SK-N-SH treated with all-trans-retinoic acid at 6 μM for 48 hours (cell line): ENCODE results near the gene EEF1E1.

Source experiments
- ATAC-seq: fragments of 200-7000 bp; cut with Tn5 transposase; 3 replicates; pipeline ENCODE4 v1.9.1; 2020; ENCODE audit warnings: mild to moderate bottlenecking, moderate library complexity
- ARNTL ChIP-seq: fragments of 450-650 bp; formaldehyde crosslinking; IDR thresholded peaks from 2 replicates; pipeline ENCODE4 v1.5.0; 2020; ENCODE audit warnings: low read depth, mild to moderate bottlenecking, moderate library complexity, borderline replicate concordance
- BACH2 ChIP-seq: fragments of 250-450 bp; sonication (Bioruptor Pico); IDR thresholded peaks from 2 replicates; pipeline ENCODE4 v1.9.0; 2021; ENCODE audit warnings: mild to moderate bottlenecking, borderline replicate concordance
- CREB5 ChIP-seq: fragments of 250-450 bp; sonication (Bioruptor Pico); IDR thresholded peaks from 2 replicates; pipeline ENCODE4 v1.5.1; 2020; ENCODE audit warnings: low read depth, mild to moderate bottlenecking, moderate library complexity
- CSDC2 ChIP-seq: fragments of 250-450 bp; sonication (Bioruptor Pico); IDR thresholded peaks from 2 replicates; pipeline ENCODE4 v1.5.0; 2020; ENCODE audit warnings: mild to moderate bottlenecking, moderate library complexity
- GLIS3 ChIP-seq: fragments of 250-450 bp; sonication (Bioruptor Pico); IDR thresholded peaks from 2 replicates; pipeline ENCODE4 v1.5.0; 2020; ENCODE audit warnings: mild to moderate bottlenecking, moderate library complexity
- ISL1 ChIP-seq: fragments of 250-450 bp; sonication (Bioruptor Pico); IDR thresholded peaks from 2 replicates; pipeline ENCODE4 v2.1.2; 2022; ENCODE audit warnings: mild to moderate bottlenecking, moderate library complexity
- OSR1 ChIP-seq: fragments of 250-450 bp; sonication (Bioruptor Pico); IDR thresholded peaks from 2 replicates; pipeline ENCODE4 v1.8.0; 2022; ENCODE audit warnings: moderate library complexity, mild to moderate bottlenecking, inconsistent platforms
- PATZ1 ChIP-seq: fragments of 250-450 bp; sonication (Bioruptor Pico); IDR thresholded peaks from 2 replicates; pipeline ENCODE4 v1.8.0; 2020; ENCODE audit warnings: mild to moderate bottlenecking, moderate library complexity, borderline replicate concordance
- POU6F1 ChIP-seq: fragments of 250-450 bp; sonication (Bioruptor Pico); IDR thresholded peaks from 2 replicates; pipeline ENCODE4 v1.8.0; 2021; ENCODE audit warnings: low read depth, mild to moderate bottlenecking, moderate library complexity, borderline replicate concordance
- PPARA ChIP-seq: fragments of 250-450 bp; sonication (Bioruptor Pico); IDR thresholded peaks from 2 replicates; pipeline ENCODE4 v1.5.0; 2020; ENCODE audit warnings: mild to moderate bottlenecking, borderline replicate concordance
- RARB ChIP-seq: fragments of 250-450 bp; sonication (Bioruptor Pico); IDR thresholded peaks from 2 replicates; pipeline ENCODE4 v1.8.0; 2021; ENCODE audit warnings: mild to moderate bottlenecking, moderate library complexity
- SNAI2 ChIP-seq: fragments of 250-450 bp; sonication (Bioruptor Pico); IDR thresholded peaks from 2 replicates; pipeline ENCODE4 v1.5.0; 2020; ENCODE audit warnings: mild to moderate bottlenecking, moderate library complexity
- TCF4 ChIP-seq: fragments of 250-450 bp; sonication (Bioruptor Pico); IDR thresholded peaks from 2 replicates; pipeline ENCODE4 v1.8.0; 2021; ENCODE audit warnings: mild to moderate bottlenecking, moderate library complexity, borderline replicate concordance
- TOX ChIP-seq: fragments of 250-450 bp; sonication (Bioruptor Pico); IDR thresholded peaks from 2 replicates; pipeline ENCODE4 v1.8.0; 2021; ENCODE audit warnings: mild to moderate bottlenecking, moderate library complexity, borderline replicate concordance
- TSHZ2 ChIP-seq: fragments of 250-450 bp; sonication (Bioruptor Pico); IDR thresholded peaks from 2 replicates; pipeline ENCODE4 v1.5.0; 2020; ENCODE audit warnings: mild to moderate bottlenecking, moderate library complexity
- ZC3H10 ChIP-seq: fragments of 250-450 bp; sonication (Bioruptor Pico); IDR thresholded peaks from 2 replicates; pipeline ENCODE4 v1.5.1; 2021; ENCODE audit warnings: mild to moderate bottlenecking, moderate library complexity
- ZFP3 ChIP-seq: fragments of 250-450 bp; sonication (Bioruptor Pico); IDR thresholded peaks from 2 replicates; pipeline ENCODE4 v1.5.0; 2020; ENCODE audit warnings: mild to moderate bottlenecking, moderate library complexity
- ZFP30 ChIP-seq: fragments of 450-650 bp; formaldehyde crosslinking; IDR thresholded peaks from 2 replicates; pipeline ENCODE4 v1.5.0; 2022; ENCODE audit warnings: mild to moderate bottlenecking, moderate library complexity
- ZNF565 ChIP-seq: fragments of 450-650 bp; formaldehyde crosslinking; conservative IDR thresholded peaks from 2 replicates; pipeline ENCODE4 v1.5.0; 2020; ENCODE audit warnings: low read depth, mild to moderate bottlenecking, moderate library complexity
- ZNF70 ChIP-seq: fragments of 450-650 bp; formaldehyde crosslinking; IDR thresholded peaks from 2 replicates; pipeline ENCODE4 v1.5.0; 2020; ENCODE audit warnings: mild to moderate bottlenecking, moderate library complexity
- ZNF8 ChIP-seq: fragments of 450-650 bp; formaldehyde crosslinking; IDR thresholded peaks from 2 replicates; pipeline ENCODE4 v1.5.0; 2020; ENCODE audit warnings: mild to moderate bottlenecking, moderate library complexity

Gene EEF1E1

GRCh38 chr6:8061736-8062135 is 40.6 kb downstream of the EEF1E1 start:
- no peak for TF ChIP-seq ZNF8
- TF ChIP-seq PATZ1 (CRISPR knock-in tag) = no peak
- no peak for TF ChIP-seq SNAI2 (CRISPR knock-in tag)
- no peak for TF ChIP-seq CREB5
- no peak for TF ChIP-seq GLIS3
- TF ChIP-seq, all 23 proteins: peak for 0
- no peak for ATAC-seq

GRCh38 chr6:8060346-8060745 is 42.0 kb downstream of the EEF1E1 start:
- ATAC-seq = no peak
- TF ChIP-seq CSDC2 (no peak), CREB5 (no peak), POU6F1 (no peak), BACH2 (no peak), ZFP30 (CRISPR knock-in tag) (no peak), TOX (no peak), PATZ1 (CRISPR knock-in tag) (no peak), ARNTL (CRISPR knock-in tag) (no peak), RARB (CRISPR knock-in tag) (no peak), OSR1 (CRISPR knock-in tag) (no peak), TCF4 (no peak)

- no peak for ATAC-seq
- no peak for TF ChIP-seq ZFP3 (CRISPR knock-in tag)
- TF ChIP-seq ZC3H10 (CRISPR knock-in tag) = no peak
- TF ChIP-seq ZNF565 = no peak
- no peak for TF ChIP-seq ZNF70 (CRISPR knock-in tag)
- no peak for TF ChIP-seq ARNTL (CRISPR knock-in tag)
- no peak for TF ChIP-seq GLIS3
- TF ChIP-seq BACH2 = no peak
- no peak for TF ChIP-seq PPARA
- no peak for TF ChIP-seq CSDC2
- TF ChIP-seq TSHZ2 (CRISPR knock-in tag) = no peak
- TF ChIP-seq SNAI2 (CRISPR knock-in tag) = no peak
- TF ChIP-seq OSR1 (CRISPR knock-in tag) = no peak
- TF ChIP-seq ZNF8 = no peak
- no peak for TF ChIP-seq PATZ1 (CRISPR knock-in tag)
- TF ChIP-seq TOX = no peak
- no peak for TF ChIP-seq POU6F1
- TF ChIP-seq ISL1 (CRISPR knock-in tag) = no peak
- TF ChIP-seq ZFP30 (CRISPR knock-in tag) = no peak
- no peak for TF ChIP-seq CREB5
- TF ChIP-seq TCF4 = no peak
Observed at GRCh38 chr6:8059129-8059528, 43.2 kb downstream of the EEF1E1 start.
